Mesodermal cell (in vitro differentiated cells): ENCODE measurements around the gene CHST3.

Experiments used
- H3K27ac ChIP-seq: 2 replicates; pipeline ENCODE4 v1.7.0; 2013; ENCODE audit warnings: mild to moderate bottlenecking, low read depth, low read length, moderate library complexity; ENCODE audit not compliant: severe bottlenecking
- H3K36me3 ChIP-seq: 2 replicates; pipeline ENCODE4 v1.7.1; 2013; ENCODE audit warnings: mild to moderate bottlenecking, low read length, moderate library complexity; ENCODE audit not compliant: control insufficient read depth, insufficient read depth
- H3K4me1 ChIP-seq: one replicate; pipeline ENCODE4 v1.7.1; 2013; ENCODE audit warnings: mild to moderate bottlenecking, low read length; ENCODE audit not compliant: insufficient read depth, control insufficient read depth, poor library complexity, severe bottlenecking
- H3K4me3 ChIP-seq: 2 replicates; pipeline ENCODE4 v1.7.0; 2013; ENCODE audit warnings: low read length, control low read depth, mild to moderate bottlenecking; ENCODE audit not compliant: insufficient read depth, poor library complexity, severe bottlenecking; ENCODE audit errors: extremely low read depth
- H3K9me3 ChIP-seq: 2 replicates; pipeline ENCODE4 v1.7.1; 2013; ENCODE audit warnings: mild to moderate bottlenecking, low read length, moderate library complexity; ENCODE audit not compliant: control insufficient read depth
- WGBS, 2 experiments: methylation state at CpG; one replicate each; pipeline ENCODE4 v1.1.5; 2013; ENCODE audit warnings: missing lambda C conversion rate in 2 of 2; ENCODE audit not compliant: insufficient coverage in 2 of 2; 5-methylcytosine and 5-hydroxymethylcytosine counted together

Gene CHST3

GRCh38 chr10:72061491-72061890 lies 97.3 kb downstream of the CHST3 start:
- WGBS, 2 experiments: 59 to 82% methylated on average over 4 of the region's 5 CpGs
- Histone ChIP-seq H3K4me3 (no peak overlapping the region), H3K36me3 (no peaks in the 10 kb centered on the region), H3K4me1 (peaks cover 12% of the 10 kb centered on the region), H3K27ac (no peak overlapping the region), H3K9me3 (no peaks in the 10 kb centered on the region)

GRCh38 chr10:72061930-72062329 lies 97.7 kb downstream of the CHST3 start:
- Histone ChIP-seq H3K36me3 (no peaks in the 10 kb centered on the region), H3K4me1 (peaks cover 12% of the 10 kb centered on the region), H3K9me3 (no peaks in the 10 kb centered on the region), H3K4me3 (no peak overlapping the region), H3K27ac (no peak overlapping the region)
- 93 to 100% methylated on average over 1 to 5 of the region's 9 CpGs for WGBS, 2 experiments

- 91 to 93% methylated on average over 9 to 10 of the region's 10 CpGs for WGBS, 2 experiments
- H3K4me3 ChIP-seq: no peak overlapping the region
- H3K4me1 ChIP-seq: peaks cover 12% of the 10 kb centered on the region
- H3K27ac ChIP-seq: no peak overlapping the region
- H3K36me3 ChIP-seq: no peaks in the 10 kb centered on the region
- no peaks in the 10 kb centered on the region for H3K9me3 ChIP-seq
Measured at GRCh38 chr10:72062382-72062781, 98.2 kb downstream of the CHST3 start.
